A549 treated with GW870086 at 1 μM for 4 hours (cell line): ENCODE measurements around the gene PNPLA1. TPM values are rescaled to one million over a fixed set of nuclear protein-coding genes. Genes with fewer than 3 reads are reported as not detected.

Experiments used
- total RNA-seq: library from RNA; stranded (reverse); fragments of 200-300 nt; extraction: Qiagen RNA extraction; gene quantifications from 5 replicates; pipeline ENCODE4 v1.2.3, GENCODE V29; 2022; ENCODE audit warnings: low read depth

PNPLA1 gene, protein sequence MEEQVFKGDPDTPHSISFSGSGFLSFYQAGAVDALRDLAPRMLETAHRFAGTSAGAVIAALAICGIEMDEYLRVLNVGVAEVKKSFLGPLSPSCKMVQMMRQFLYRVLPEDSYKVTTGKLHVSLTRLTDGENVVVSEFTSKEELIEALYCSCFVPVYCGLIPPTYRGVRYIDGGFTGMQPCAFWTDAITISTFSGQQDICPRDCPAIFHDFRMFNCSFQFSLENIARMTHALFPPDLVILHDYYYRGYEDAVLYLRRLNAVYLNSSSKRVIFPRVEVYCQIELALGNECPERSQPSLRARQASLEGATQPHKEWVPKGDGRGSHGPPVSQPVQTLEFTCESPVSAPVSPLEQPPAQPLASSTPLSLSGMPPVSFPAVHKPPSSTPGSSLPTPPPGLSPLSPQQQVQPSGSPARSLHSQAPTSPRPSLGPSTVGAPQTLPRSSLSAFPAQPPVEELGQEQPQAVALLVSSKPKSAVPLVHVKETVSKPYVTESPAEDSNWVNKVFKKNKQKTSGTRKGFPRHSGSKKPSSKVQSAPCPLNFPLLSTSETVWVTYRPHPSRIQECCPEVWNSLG
- not detected in 5 replicates for total RNA-seq

GRCh38 chr6:36269834-36270705, at the start of gene PNPLA1:
Gene PNPLA1, plus strand, starts transcription at chr6:36270060. Its CDS starts 400 bp downstream, at chr6:36270460.

DNA sequence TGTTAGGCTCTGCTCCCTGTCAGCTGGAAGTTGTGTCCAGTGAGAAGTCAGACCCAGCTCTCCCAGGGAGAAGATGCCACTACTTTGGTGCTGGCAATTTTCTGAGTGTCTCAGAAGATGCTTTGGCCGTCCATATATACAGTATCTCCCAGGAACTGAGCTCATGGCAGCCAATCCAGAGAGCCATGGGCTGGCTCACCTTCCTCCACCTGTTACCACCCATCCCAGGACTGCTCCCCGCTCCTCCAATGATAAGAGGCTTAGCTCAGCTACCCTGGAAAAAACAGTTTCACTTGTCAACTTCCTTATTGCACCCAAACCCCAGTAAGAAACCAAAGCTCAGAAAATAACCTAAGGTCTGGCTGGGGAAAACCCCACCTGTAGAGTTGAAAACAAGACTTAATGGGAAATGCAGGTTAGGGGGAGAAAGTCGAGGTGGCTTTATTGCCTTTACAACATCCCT, 67.0 kb downstream of the PNPLA1 start, which contains the start of gene BNIP5:
Gene BNIP5, minus strand, starts transcription at position 110 of the 463 bp plus-strand sequence. CDS start 6,198 bp downstream, outside the sequence.

Other genes with a start within 250 kb of the PNPLA1 start
- not detected in 5 replicates for gene SLC26A8, start 245.4 kb upstream of the PNPLA1 start, total RNA-seq
- gene MAPK14, start 242.3 kb upstream of the PNPLA1 start, total RNA-seq: 21.7 to 28.6 TPM (median 25.7 TPM) in 5 replicates
- gene MAPK13, start 139.5 kb upstream of the PNPLA1 start, total RNA-seq: 0.63 to 0.96 TPM (median 0.79 TPM) in 5 replicates
- 8.4 to 10.5 TPM (median 9.6 TPM) in 5 replicates for gene BRPF3, start 73.3 kb upstream of the PNPLA1 start, total RNA-seq
- 0.06 TPM in 1 of 5 replicates, not detected in the others for gene BNIP5, start 66.8 kb downstream of the PNPLA1 start, total RNA-seq
- 0.15 to 0.29 TPM (median 0.18 TPM) in 3 of 5 replicates, not detected in the others for gene ETV7, start 117.6 kb downstream of the PNPLA1 start, total RNA-seq
- not detected in 5 replicates for gene PXT1, start 172.8 kb downstream of the PNPLA1 start, total RNA-seq
- gene KCTD20, start 172.9 kb downstream of the PNPLA1 start, total RNA-seq: 15.1 to 19.7 TPM (median 18.1 TPM) in 5 replicates